GM12875 (cell line): ENCODE data around the gene CABLES1.

Source experiments
- H3K4me3 ChIP-seq: one replicate; pipeline ENCODE4 v1.5.1; 2011; ENCODE audit warnings: low read depth, low read length, control low read depth
- CTCF ChIP-seq: IDR thresholded peaks from 2 replicates; pipeline ENCODE4 v1.5.1; 2011; ENCODE audit warnings: low read depth, mild to moderate bottlenecking, control low read depth, inconsistent platforms, low read length, moderate library complexity, borderline replicate concordance; ENCODE audit not compliant: insufficient read depth

CABLES1 gene

GRCh38 chr18:23181547-23181946 lies 46.3 kb downstream of the CABLES1 start:
- no peak overlapping the region for H3K4me3 ChIP-seq
- TF ChIP-seq CTCF: no peak

- TF ChIP-seq CTCF: no peak
- no peak overlapping the region for H3K4me3 ChIP-seq
Observed at GRCh38 chr18:23182606-23183005, 47.3 kb downstream of the CABLES1 start.

- no peak for TF ChIP-seq CTCF
Observed at GRCh38 chr18:23183411-23184150, 48.3 kb downstream of the CABLES1 start.

GRCh38 chr18:23186781-23187180 lies 51.5 kb downstream of the CABLES1 start:
- H3K4me3 ChIP-seq: no peak overlapping the region
- no peak for TF ChIP-seq CTCF

More at GRCh38 chr18:23183411-23184150, 48.3 kb downstream of the CABLES1 start:
- no peak overlapping the region for H3K4me3 ChIP-seq

GRCh38 chr18:23188068-23188760 lies 52.9 kb downstream of the CABLES1 start:
- H3K4me3 ChIP-seq: no peak overlapping the region
- TF ChIP-seq CTCF: no peak

- no peak for TF ChIP-seq CTCF
- H3K4me3 ChIP-seq: no peak overlapping the region
Observed at GRCh38 chr18:23189099-23189498, 53.8 kb downstream of the CABLES1 start.
